G401.6 (cell line): ENCODE data around the gene PLEKHA7.
"Not testable (repeated sequence)": the region's sequence is repeated elsewhere in the genome, so short reads cannot be mapped to it uniquely, and the experiment has no call there.

ENCODE experiments used
- FAIRE-seq: peaks from 2 replicates; lab custom pipeline; 2012; peaks lifted over from hg19 to GRCh38; lab: Jason Lieb, UNC

The PLEKHA7 gene

GRCh38 chr11:16879690-16880089, 134.5 kb downstream of the PLEKHA7 start:
- FAIRE-seq: no peak

GRCh38 chr11:16876837-16877236, 137.4 kb downstream of the PLEKHA7 start:
- FAIRE-seq: no peak

- FAIRE-seq: no peak
Observed at GRCh38 chr11:16876053-16876752, 138.0 kb downstream of the PLEKHA7 start.

GRCh38 chr11:16874275-16874975, 139.8 kb downstream of the PLEKHA7 start:
- no peak for FAIRE-seq

GRCh38 chr11:16873289-16873688, 140.9 kb downstream of the PLEKHA7 start:
- no peak for FAIRE-seq

- no peak for FAIRE-seq
Observed at GRCh38 chr11:16871368-16871767, 142.8 kb downstream of the PLEKHA7 start.

GRCh38 chr11:16867097-16867496, 147.1 kb downstream of the PLEKHA7 start:
- no peak for FAIRE-seq

- not testable (repeated sequence) for FAIRE-seq
Observed at GRCh38 chr11:16864428-16864827, 149.8 kb downstream of the PLEKHA7 start.

GRCh38 chr11:16863389-16863788, 150.8 kb downstream of the PLEKHA7 start:
- FAIRE-seq: no peak

- FAIRE-seq: no peak
Observed at GRCh38 chr11:16862726-16863125, 151.5 kb downstream of the PLEKHA7 start.

GRCh38 chr11:16861862-16862261, 152.4 kb downstream of the PLEKHA7 start:
- no peak for FAIRE-seq

- no peak for FAIRE-seq
Observed at GRCh38 chr11:16860617-16861016, 153.6 kb downstream of the PLEKHA7 start.

GRCh38 chr11:16859651-16860050, 154.6 kb downstream of the PLEKHA7 start:
- FAIRE-seq: no peak

GRCh38 chr11:16857186-16857585, 157.0 kb downstream of the PLEKHA7 start:
- FAIRE-seq: no peak

GRCh38 chr11:16856022-16856471, 158.2 kb downstream of the PLEKHA7 start:
- FAIRE-seq: no peak

GRCh38 chr11:16854979-16855378, 159.2 kb downstream of the PLEKHA7 start:
- no peak for FAIRE-seq

- no peak for FAIRE-seq
Observed at GRCh38 chr11:16853859-16854258, 160.4 kb downstream of the PLEKHA7 start.

GRCh38 chr11:16853266-16853665, 160.9 kb downstream of the PLEKHA7 start:
- FAIRE-seq: no peak

GRCh38 chr11:16846305-16846704, 167.9 kb downstream of the PLEKHA7 start:
- no peak for FAIRE-seq

GRCh38 chr11:16844268-16844771, 169.9 kb downstream of the PLEKHA7 start:
- FAIRE-seq: no peak

GRCh38 chr11:16843294-16843693, 170.9 kb downstream of the PLEKHA7 start:
- FAIRE-seq: no peak

- no peak for FAIRE-seq
Observed at GRCh38 chr11:16841984-16842383, 172.2 kb downstream of the PLEKHA7 start.

GRCh38 chr11:16841481-16841880, 172.7 kb downstream of the PLEKHA7 start:
- no peak for FAIRE-seq

- no peak for FAIRE-seq
Observed at GRCh38 chr11:16840951-16841350, 173.3 kb downstream of the PLEKHA7 start.
